Measurements from ENCODE around the gene OSBPL9. TPM values are rescaled to one million over a fixed set of nuclear protein-coding genes. Genes with fewer than 3 reads are reported as not detected.

The OSBPL9 gene
- total and polyA plus RNA-seq, 10 of the 15 experiments (the other 5 are each of a cell fraction or from before 2014, with no cell fraction given): 25.9 to 156 (median 108) TPM

DNA sequence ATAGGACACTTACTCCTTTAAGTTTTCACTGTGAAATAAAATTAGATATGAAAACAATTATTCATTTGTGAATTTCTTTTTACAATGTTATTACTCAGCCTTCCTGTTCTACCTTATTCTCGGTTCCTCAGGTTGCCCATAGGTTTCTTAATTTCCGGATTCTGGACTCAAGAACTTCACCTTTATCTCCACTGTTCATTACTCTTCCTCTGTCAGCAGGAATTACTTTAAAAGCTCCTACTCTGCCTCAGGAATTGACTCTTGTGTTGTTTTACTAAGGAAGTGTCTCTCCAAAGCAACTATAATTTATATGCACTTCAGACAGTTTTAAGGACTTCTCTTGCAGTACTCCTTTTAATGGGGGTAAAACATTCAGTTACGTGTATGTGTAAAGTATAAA lies 123.8 kb downstream of the OSBPL9 start (continued):
- TF ChIP-seq ZBTB4 (CRISPR knock-in tag; IDR thresholded peaks at IDR 0.05) (no peak), DPF2 (IDR thresholded peaks at IDR 0.05) (0 out of 2 replicates have a peak, but pooled peaks have one; percentile 17), IKZF2 (IDR thresholded peaks at IDR 0.05) (peak in 1 of 2 experiments; percentile 17; a peak in 1 of 4 replicates), PAX5 (IDR thresholded peaks at IDR 0.05; ENCODE audit: borderline replicate concordance, low read depth, low read length) (no peak), JUNB (IDR thresholded peaks at IDR 0.05) (peak; percentile 94), CREM (IDR thresholded peaks at IDR 0.05; ENCODE audit: low read depth) (peak; percentile 63; the same call in 1 of the 2 replicates), SRF (IDR thresholded peaks at IDR 0.05; ENCODE audit: low read depth in 2 of 2, low read length in 2 of 2) (peak in 1 of 2 experiments; percentile 23; a peak in 1 of 4 replicates), SIN3A (IDR thresholded peaks at IDR 0.05; ENCODE audit: low read depth, low read length) (no peak), ASH2L (IDR thresholded peaks at IDR 0.05; ENCODE audit: borderline replicate concordance, low read depth) (no peak), PML (IDR thresholded peaks at IDR 0.05; ENCODE audit: low read length) (no peak), BMI1 (IDR thresholded peaks at IDR 0.05; ENCODE audit: borderline replicate concordance) (no peak)
